Colonic mucosa (tissue), 4 donors: ENCODE data around the gene PRR5L. TPM values are rescaled to one million over a fixed set of nuclear protein-coding genes. Genes with fewer than 3 reads are reported as not detected.
A peak's percentile ranks its signal among the peaks of the same experiment; 100 is the strongest.

Experiments used
- DNase-seq: peaks from one replicate; pipeline ENCODE4 v3.0.0-alpha.2; 2020
- H3K27ac ChIP-seq: fragments of 200-600 bp; one replicate; pipeline ENCODE4 v1.8.0; 2021
- H3K27me3 ChIP-seq: fragments of 200-600 bp; one replicate; pipeline ENCODE4 v1.8.0; 2021
- H3K36me3 ChIP-seq: fragments of 200-600 bp; one replicate; pipeline ENCODE4 v1.8.0; 2021
- H3K4me1 ChIP-seq: fragments of 200-600 bp; one replicate; pipeline ENCODE4 v1.8.0; 2021; ENCODE audit warnings: mild to moderate bottlenecking
- H3K4me3 ChIP-seq: fragments of 200-600 bp; one replicate; pipeline ENCODE4 v1.8.0; 2021
- H3K9ac ChIP-seq, 2 donors: one replicate each; pipeline ENCODE4 v1.7.0; 2013; ENCODE audit warnings: control low read depth in 2 of 2, low read depth in 2 of 2, low read length in 2 of 2
- H3K9me3 ChIP-seq: fragments of 200-600 bp; one replicate; pipeline ENCODE4 v1.8.0; 2021
- CTCF ChIP-seq: fragments of 200-600 bp; IDR thresholded peaks from one replicate; pipeline ENCODE4 v1.8.0; 2022; ENCODE audit warnings: antibody characterized with exemption, mild to moderate bottlenecking
- intact Hi-C: fragments of 100-400 bp; cut with DNase I; formaldehyde crosslinking; loops from one replicate; pipeline ENCODE4 v1.14.1; 2022
- total RNA-seq, 2 donors: library from RNA; stranded (reverse); fragmentation: NEBNext Ultra II Directional in 1 of 2; extraction: Animal tissue kit (Norgen Biotek cat#: 25700) in 1 of 2; gene quantifications; one replicate each; pipeline ENCODE4 v1.2.1, GENCODE V29; 2021
- donor health status: healthy.
- donor health status: DM: no; HTN: no; CAD: no.
- donor health status: DM: no; HTN: no; CAD: no.

PRR5L gene
- total RNA-seq, 2 donors from 2014 or later, result 80.9 to 169 TPM

GRCh38 chr11:36326524-36327419, 30.7 kb downstream of the PRR5L start:
- H3K36me3 ChIP-seq, result no peaks in the 10 kb centered on the region
- H3K4me3 ChIP-seq, result no peak overlapping the region
- no peak for TF ChIP-seq CTCF
- intact Hi-C loops, result no loop called here
- peak; percentile 9 for DNase-seq
- H3K27me3 ChIP-seq, result no peaks in the 10 kb centered on the region
- H3K9ac ChIP-seq, result no peak overlapping the region
- no peaks in the 10 kb centered on the region for H3K9me3 ChIP-seq
- H3K27ac ChIP-seq, result no peak overlapping the region
- H3K4me1 ChIP-seq, result no peaks in the 10 kb centered on the region

GRCh38 chr11:36328966-36329673, 33.0 kb downstream of the PRR5L start:
- H3K27me3 ChIP-seq, result no peaks in the 10 kb centered on the region
- no peak for TF ChIP-seq CTCF
- intact Hi-C loops, result no loop called here
- no peaks in the 10 kb centered on the region for H3K36me3 ChIP-seq
- no peak overlapping the region for H3K4me3 ChIP-seq
- H3K27ac ChIP-seq, result no peak overlapping the region
- H3K9ac ChIP-seq, result no peak overlapping the region
- no peak for DNase-seq
- H3K4me1 ChIP-seq, result no peaks in the 10 kb centered on the region
- no peaks in the 10 kb centered on the region for H3K9me3 ChIP-seq

- Histone ChIP-seq H3K27me3 (no peaks in the 10 kb centered on the region), H3K4me3 (no peak overlapping the region), H3K9me3 (no peaks in the 10 kb centered on the region), H3K4me1 (no peaks in the 10 kb centered on the region), H3K9ac (no peak overlapping the region), H3K36me3 (no peaks in the 10 kb centered on the region), H3K27ac (no peak overlapping the region)
- no peak for DNase-seq
- TF ChIP-seq CTCF, result no peak
- intact Hi-C loops, result no loop called here
Measured at GRCh38 chr11:36330411-36330810, 34.3 kb downstream of the PRR5L start.

- DNase-seq, result no peak
- Histone ChIP-seq H3K27me3 (no peaks in the 10 kb centered on the region), H3K9ac (no peak overlapping the region), H3K27ac (no peak overlapping the region), H3K36me3 (no peaks in the 10 kb centered on the region), H3K4me1 (no peaks in the 10 kb centered on the region), H3K4me3 (no peak overlapping the region), H3K9me3 (no peaks in the 10 kb centered on the region)
- no peak for TF ChIP-seq CTCF
- intact Hi-C loops, result no loop called here
Measured at GRCh38 chr11:36333468-36333867, 37.4 kb downstream of the PRR5L start.

GRCh38 chr11:36333897-36334296, 37.8 kb downstream of the PRR5L start:
- Histone ChIP-seq H3K36me3 (no peaks in the 10 kb centered on the region), H3K9me3 (no peaks in the 10 kb centered on the region), H3K4me1 (no peaks in the 10 kb centered on the region), H3K9ac (no peak overlapping the region), H3K4me3 (no peak overlapping the region), H3K27me3 (no peaks in the 10 kb centered on the region), H3K27ac (no peak overlapping the region)
- intact Hi-C loops, result no loop called here
- TF ChIP-seq CTCF, result no peak
- DNase-seq, result no peak
